ENCODE data around the gene PROSER2.
A peak's percentile ranks its signal among the peaks of the same experiment; 100 is the strongest.

Gene PROSER2, protein sequence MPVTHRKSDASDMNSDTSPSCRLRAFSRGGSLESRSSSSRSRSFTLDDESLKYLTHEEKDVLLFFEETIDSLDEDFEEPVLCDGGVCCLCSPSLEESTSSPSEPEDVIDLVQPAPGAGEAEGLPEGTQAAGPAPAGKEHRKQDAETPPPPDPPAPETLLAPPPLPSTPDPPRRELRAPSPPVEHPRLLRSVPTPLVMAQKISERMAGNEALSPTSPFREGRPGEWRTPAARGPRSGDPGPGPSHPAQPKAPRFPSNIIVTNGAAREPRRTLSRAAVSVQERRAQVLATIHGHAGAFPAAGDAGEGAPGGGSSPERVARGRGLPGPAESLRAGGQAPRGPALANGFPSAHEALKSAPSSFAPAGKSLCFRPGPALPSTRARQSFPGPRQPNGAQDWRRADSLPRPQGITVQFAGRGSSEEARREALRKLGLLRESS

GRCh38 chr10:11823122-11823988 lies at the start of gene PROSER2:
Gene PROSER2 (plus strand): TSS chr10:11823356. CDS start chr10:11852078, 28,722 bp downstream.
- FAIRE-seq (no peak), DNase-seq (ENCODE audit: low spot score) (peak; percentile 40)

DNA sequence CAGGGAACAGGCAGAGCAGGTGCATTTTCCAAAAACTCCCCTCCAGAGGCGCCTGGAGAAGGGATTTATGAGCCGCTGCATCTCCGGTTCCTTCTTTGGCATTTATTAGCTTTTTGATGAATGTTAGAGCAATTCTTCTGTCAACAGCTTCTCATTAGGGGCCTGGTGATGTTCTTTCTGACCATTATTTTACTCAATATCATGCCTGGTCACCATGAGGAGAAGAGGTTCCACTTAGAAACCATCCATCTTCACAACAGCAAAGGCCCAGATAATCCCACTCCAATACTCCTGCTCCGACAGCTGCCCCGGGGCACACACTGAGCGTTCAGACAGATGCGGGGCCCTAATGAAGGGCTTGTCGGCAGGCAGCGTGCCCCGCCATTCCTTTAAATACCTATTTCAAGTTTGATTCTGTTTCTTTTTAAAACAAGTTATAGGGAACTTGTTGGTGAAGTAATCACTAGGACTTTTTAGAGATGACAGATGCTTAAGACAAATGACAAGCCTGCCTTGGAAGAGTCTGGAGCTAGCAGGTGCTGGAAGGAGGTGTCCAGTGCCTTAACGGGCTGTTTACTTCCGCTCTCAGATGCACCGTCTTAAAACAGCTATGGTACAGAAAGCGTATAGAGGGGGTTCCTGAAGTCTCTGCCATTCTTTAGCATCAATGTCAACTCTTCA lies 49.3 kb upstream of the PROSER2 start:
- no peak for FAIRE-seq
- no peak for DNase-seq (ENCODE audit: low spot score)

DNA sequence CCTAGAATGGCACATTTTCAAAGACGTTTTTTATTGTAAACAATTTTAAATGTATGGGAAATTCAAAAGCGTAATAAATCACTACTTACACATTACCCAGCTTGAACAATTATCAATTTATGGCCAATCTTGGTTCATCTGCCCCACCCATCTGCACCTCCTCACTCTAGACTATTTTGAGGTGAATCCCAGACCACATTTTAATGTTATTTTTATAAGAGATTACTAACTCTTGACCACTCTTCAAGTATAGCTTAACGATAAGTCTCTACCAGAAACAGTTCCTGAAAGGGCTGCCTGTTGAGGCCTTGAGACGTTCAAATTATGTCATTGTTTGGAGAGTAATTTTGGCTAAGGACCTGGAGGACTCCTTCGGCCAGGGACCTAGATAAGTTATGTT lies 47.7 kb upstream of the PROSER2 start:
- FAIRE-seq (no peak), DNase-seq (ENCODE audit: low spot score) (no peak)

DNA sequence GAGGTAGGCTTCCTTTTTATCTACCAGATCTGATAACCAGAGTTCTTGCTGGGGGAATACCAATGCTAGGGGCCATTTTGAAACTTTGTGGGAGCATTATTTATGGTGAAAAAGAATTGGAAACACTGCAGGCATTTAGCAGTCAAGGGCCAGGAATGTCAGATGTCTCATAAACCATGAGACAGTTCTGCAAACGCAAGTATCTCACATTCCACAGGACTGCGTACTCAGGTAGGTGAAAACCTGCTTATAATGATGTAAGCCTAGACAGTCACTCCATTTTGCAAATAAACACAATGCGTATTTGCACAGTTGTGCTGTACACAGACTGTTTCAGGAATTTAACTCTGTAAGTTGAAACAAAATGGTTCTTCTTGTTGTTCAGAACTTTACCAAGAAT lies 47.1 kb upstream of the PROSER2 start:
- no peak for DNase-seq (ENCODE audit: low spot score)
- FAIRE-seq: no peak

- FAIRE-seq: no peak
- no peak for DNase-seq (ENCODE audit: low spot score)
Measured at GRCh38 chr10:11781114-11781513, 42.0 kb upstream of the PROSER2 start.

DNA sequence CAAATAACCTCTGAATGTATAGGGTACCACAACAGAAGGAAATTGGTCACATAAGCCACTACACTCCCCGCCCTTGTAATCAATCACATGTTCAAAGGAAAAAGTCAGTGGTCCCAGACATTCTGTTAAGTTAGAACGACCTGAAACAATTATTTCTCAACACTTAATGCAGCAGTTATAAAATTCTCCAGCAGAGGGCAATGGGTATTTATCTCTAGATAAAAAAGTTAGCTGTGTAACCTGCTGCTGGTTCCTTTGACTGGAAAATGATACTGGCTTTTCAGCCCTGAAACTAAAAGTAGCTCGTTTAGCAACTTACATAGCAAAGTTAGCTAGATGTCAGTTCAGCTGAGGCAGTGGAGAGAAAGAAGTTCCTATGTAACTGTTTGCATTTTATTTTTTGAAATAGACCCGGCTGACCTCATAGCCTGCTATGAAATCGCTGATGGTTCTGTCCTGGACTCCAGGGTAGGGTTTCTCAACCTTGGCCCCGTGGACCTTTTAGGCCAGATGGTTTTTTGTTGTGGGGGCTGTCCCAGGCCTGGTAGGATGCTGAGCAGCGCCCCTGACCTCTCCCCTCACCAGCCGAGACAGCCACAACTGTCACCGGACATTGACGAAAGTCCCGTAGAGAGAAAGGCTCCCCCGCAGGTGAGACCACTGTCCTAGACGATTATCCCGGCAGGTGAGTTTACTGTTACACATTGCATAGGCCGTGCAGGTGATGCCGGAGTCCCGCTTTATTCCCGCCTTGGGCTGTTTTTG lies 40.2 kb upstream of the PROSER2 start:
- FAIRE-seq (peak; percentile 83), DNase-seq (ENCODE audit: low spot score) (peak; percentile 68)

DNA sequence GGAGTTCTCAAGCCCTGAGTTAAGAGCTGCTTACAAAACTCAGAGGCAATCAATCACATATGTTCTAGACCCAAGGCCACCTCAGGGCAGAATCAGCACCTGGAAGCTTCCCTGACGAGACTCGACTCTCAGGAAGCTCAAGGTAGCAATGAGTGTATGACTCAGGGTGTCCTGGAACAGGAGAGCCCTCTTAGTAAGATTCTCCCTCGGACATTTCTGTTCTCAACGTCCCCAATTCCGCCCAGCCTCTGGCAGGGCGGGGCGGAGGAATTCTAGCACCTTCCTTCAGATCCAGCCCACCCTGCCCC lies 39.6 kb upstream of the PROSER2 start:
- no peak for FAIRE-seq

DNA sequence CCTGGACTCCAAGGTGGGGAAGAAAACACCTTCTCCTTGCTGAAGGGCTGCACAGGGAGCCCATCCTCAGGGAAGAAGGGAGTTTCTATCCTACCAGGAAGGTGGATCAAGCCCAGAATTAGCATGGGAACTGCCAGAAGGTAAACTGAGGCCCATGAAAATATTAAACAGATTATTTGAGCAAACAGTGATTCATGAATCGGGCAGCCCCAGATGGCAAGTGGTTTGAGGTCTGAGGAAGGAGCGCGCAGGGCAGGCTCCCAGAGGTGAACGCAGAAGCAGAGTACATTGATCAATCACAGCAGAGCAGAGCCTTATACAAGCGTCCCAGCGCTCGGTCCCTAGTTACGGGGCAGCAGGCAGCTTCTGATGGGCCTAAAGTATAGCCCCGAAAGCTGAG lies 35.8 kb upstream of the PROSER2 start:
- no peak for DNase-seq (ENCODE audit: low spot score)
- FAIRE-seq: no peak

More for the DNA sequence above, 39.6 kb upstream of the PROSER2 start:
- DNase-seq (ENCODE audit: low spot score): no peak

- FAIRE-seq (no peak), DNase-seq (ENCODE audit: low spot score) (no peak)
Measured at GRCh38 chr10:11787846-11788245, 35.3 kb upstream of the PROSER2 start.

GRCh38 chr10:11789306-11789705 lies 33.9 kb upstream of the PROSER2 start:
- no peak for FAIRE-seq

GRCh38 chr10:11789956-11790355 lies 33.2 kb upstream of the PROSER2 start:
- FAIRE-seq: no peak

More at GRCh38 chr10:11789306-11789705, 33.9 kb upstream of the PROSER2 start:
- DNase-seq (ENCODE audit: low spot score): no peak

DNA sequence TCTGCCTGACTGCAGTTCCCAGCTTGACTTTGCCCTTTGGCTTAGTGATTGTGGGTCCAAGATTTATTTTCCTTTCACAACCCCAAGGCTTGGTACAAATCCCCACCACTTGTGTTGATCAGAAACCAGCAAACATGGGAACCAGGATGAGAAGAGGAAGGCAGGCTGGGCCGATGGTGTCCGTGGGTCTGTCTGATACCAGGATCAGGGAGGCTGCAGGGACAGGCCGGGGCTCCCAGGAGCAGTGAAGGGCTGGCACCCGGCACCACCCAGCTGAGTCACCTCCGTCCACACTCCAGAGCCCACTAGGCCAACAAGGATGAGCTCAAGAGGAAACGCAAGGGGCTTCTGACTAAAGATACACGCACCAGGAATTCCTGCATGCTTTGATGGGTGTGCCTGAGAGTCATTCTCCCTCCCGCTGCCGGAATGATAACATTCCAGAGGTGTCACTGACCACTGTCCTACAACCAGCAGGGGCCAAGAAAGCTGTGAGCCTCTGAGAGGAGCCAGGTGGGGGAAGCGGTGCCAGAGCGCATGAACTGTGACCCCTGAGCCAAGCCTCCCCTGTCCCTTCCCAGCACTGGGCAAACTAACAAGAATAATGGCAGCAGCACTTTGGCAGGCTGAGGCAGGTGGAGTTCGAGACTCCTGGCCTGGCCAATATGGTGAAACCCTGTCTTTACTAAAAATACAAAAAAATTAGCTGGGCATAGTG lies 29.2 kb upstream of the PROSER2 start:
- FAIRE-seq (peak; percentile 95), DNase-seq (ENCODE audit: low spot score) (peak; percentile 100)

More at GRCh38 chr10:11789956-11790355, 33.2 kb upstream of the PROSER2 start:
- no peak for DNase-seq (ENCODE audit: low spot score)

DNA sequence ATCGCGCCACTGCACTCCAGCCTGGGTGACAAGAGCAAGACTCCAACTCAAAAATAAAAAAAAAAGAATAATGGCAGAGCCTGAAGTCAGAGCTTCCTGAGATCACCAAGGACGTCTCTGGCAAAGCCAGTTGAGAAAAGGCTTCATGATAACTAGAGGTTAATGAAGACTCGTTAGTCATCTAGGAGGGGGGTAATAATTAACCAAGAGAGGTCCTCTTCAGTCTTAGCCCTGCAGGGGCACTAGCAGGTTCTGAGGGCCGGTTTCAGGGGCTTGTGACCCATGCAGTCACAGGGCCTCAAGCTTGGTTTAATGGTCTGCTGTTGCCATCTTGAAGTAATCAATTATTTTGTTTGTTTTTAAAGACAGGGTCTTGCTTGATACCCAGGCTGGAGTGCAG lies 28.6 kb upstream of the PROSER2 start:
- FAIRE-seq (peak; percentile 85), DNase-seq (ENCODE audit: low spot score) (peak; percentile 80)

GRCh38 chr10:11795101-11795920 lies 27.8 kb upstream of the PROSER2 start:
- DNase-seq (ENCODE audit: low spot score) (no peak), FAIRE-seq (no peak)

GRCh38 chr10:11796474-11796873 lies 26.7 kb upstream of the PROSER2 start:
- FAIRE-seq: no peak
- no peak for DNase-seq (ENCODE audit: low spot score)

- no peak for DNase-seq (ENCODE audit: low spot score)
- no peak for FAIRE-seq
Measured at GRCh38 chr10:11797281-11797680, 25.9 kb upstream of the PROSER2 start.

DNA sequence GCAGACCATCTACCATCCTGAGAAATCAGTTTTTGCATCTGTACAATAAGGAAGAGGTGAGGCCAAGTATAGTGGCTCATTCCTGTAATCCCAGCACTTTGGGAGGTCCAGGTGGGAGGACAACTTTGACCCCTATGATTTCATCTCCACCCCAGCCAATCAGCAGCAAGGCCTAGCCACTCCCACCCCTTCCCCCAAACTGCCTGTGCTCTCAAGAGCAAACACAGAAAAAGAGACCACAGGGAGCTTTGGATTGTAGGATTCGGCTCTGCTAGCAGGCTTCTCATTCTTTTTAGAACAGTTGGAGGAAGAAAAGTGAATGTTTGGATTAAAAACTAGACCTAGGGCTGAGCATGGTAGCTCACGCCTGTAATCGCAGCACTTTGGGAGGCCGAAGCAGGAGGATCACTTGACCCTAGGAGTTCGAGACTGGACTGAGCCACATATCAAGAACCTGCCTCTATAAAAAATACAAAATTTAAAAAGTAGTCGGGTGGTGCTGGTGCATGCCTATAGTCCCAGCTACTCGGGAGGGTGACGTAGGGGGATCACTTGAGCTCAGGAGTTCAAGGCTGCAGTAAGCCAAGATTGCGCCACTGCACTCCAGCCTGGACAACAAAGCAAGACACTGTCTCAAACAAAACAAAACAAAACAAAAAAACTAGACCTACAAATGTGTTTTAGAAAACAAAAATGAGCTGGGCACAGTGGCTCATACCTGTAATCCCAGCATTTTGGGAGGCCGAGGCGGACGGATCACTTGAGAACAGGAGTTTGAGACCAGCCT lies 25.1 kb upstream of the PROSER2 start:
- DNase-seq (ENCODE audit: low spot score) (no peak), FAIRE-seq (no peak)

DNA sequence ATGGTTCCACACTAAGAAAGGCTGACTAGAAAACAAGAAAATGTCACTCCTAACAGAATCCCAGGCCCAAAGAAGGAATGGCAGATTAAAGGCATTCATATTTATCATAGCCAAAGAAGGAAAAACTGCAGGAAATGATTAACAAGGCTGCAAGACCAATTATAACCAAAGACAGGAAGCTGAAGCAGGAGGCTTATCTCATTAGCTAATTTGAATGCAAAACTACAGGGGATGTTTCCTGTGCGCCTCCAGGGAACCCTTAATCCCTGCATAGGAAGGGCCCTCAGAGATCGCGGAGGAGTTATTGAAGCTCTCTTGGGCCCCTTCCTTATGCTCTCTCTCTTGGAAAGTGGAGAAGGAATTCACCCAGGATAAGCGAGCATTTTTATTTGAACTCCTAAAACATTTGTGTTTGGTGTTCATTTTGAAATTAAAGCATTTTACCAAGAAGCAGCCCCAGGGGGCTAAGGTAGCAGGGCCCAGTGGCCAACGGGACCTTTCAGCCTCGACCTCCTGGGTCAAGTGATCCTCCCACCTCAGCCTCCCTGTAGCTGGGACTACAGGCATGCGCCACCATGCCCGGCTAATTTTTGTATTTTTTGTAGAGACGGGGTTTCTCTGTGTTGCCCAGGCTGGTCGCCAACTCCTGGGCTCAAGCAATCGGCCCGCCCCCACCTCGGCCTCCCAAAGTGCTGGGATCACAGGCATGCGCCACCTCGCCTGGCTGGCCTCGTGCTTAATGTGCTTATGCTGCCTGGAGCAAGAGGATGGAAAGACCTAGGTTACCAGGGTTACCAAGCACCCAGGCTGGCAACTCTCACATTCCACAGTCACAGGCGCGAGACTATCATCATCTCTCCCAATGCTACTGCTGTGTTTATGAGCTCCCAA lies 24.1 kb upstream of the PROSER2 start:
- FAIRE-seq: no peak
- peak; percentile 26 for DNase-seq (ENCODE audit: low spot score)

Measured in RCC 7860 (cell line).